H54 (cell line): Measurements from ENCODE around the gene MBP.

Experiments used
- DNase-seq: peaks from one replicate; pipeline ENCODE4 v3.0.0; 2011; ENCODE audit warnings: low spot score, mixed read lengths; ENCODE audit not compliant: insufficient read length
- FAIRE-seq: peaks from 3 replicates; lab custom pipeline; 2011; peaks lifted over from hg19 to GRCh38; lab: Jason Lieb, UNC
- POLR2A ChIP-seq: IDR thresholded peaks from 2 replicates; pipeline ENCODE4 v1.6.1; 2011; ENCODE audit warnings: low read depth, mild to moderate bottlenecking, low read length

The MBP gene

GRCh38 chr18:77144451-77145118 is 12.0 kb upstream of the MBP start:
- FAIRE-seq: no peak
- no peak for TF ChIP-seq POLR2A
- DNase-seq: no peak

- no peak for FAIRE-seq
- TF ChIP-seq POLR2A: no peak
- no peak for DNase-seq
These were observed 11.5 kb upstream of the MBP start for GRCh38 chr18:77144046-77144445.

- no peak for DNase-seq
- no peak for TF ChIP-seq POLR2A
- no peak for FAIRE-seq
These were observed 10.6 kb upstream of the MBP start for GRCh38 chr18:77143196-77143595.

- FAIRE-seq (no peak), DNase-seq (no peak)
- TF ChIP-seq POLR2A: no peak
These were observed 9.0 kb upstream of the MBP start for GRCh38 chr18:77141401-77142118.

- FAIRE-seq: no peak
- TF ChIP-seq POLR2A: no peak
- no peak for DNase-seq
These were observed 8.0 kb upstream of the MBP start for GRCh38 chr18:77140439-77141109.

GRCh38 chr18:77140030-77140429 is 7.4 kb upstream of the MBP start:
- FAIRE-seq (no peak), DNase-seq (no peak)
- no peak for TF ChIP-seq POLR2A

GRCh38 chr18:77139619-77140018 is 7.0 kb upstream of the MBP start:
- DNase-seq (no peak), FAIRE-seq (no peak)
- TF ChIP-seq POLR2A: no peak

- no peak for TF ChIP-seq POLR2A
- DNase-seq (no peak), FAIRE-seq (no peak)
These were observed 5.7 kb upstream of the MBP start for GRCh38 chr18:77138270-77138669.

GRCh38 chr18:77137851-77138250 is 5.3 kb upstream of the MBP start:
- FAIRE-seq: no peak
- no peak for DNase-seq
- TF ChIP-seq POLR2A: no peak

- FAIRE-seq: no peak
- no peak for DNase-seq
- TF ChIP-seq POLR2A: no peak
These were observed 4.5 kb upstream of the MBP start for GRCh38 chr18:77136871-77137665.

GRCh38 chr18:77136076-77136718 is 3.6 kb upstream of the MBP start:
- no peak for FAIRE-seq
- TF ChIP-seq POLR2A: no peak
- DNase-seq: no peak

- FAIRE-seq (no peak), DNase-seq (no peak)
These were observed 2.9 kb upstream of the MBP start for GRCh38 chr18:77135339-77136075.

GRCh38 chr18:77134611-77135010 is 2.0 kb upstream of the MBP start:
- DNase-seq (no peak), FAIRE-seq (no peak)
- no peak for TF ChIP-seq POLR2A

More at GRCh38 chr18:77135339-77136075, 2.9 kb upstream of the MBP start:
- TF ChIP-seq POLR2A: no peak
